Measurements from ENCODE around the gene TGFB2. TPM values are rescaled to one million over a fixed set of nuclear protein-coding genes. Genes with fewer than 3 reads are reported as not detected.
A peak's percentile ranks its signal among the peaks of the same experiment; 100 is the strongest.

The TGFB2 gene
- total RNA-seq, 4 donors from 2014 or later = 5.3 to 12.6 (median 6.1) TPM

DNA sequence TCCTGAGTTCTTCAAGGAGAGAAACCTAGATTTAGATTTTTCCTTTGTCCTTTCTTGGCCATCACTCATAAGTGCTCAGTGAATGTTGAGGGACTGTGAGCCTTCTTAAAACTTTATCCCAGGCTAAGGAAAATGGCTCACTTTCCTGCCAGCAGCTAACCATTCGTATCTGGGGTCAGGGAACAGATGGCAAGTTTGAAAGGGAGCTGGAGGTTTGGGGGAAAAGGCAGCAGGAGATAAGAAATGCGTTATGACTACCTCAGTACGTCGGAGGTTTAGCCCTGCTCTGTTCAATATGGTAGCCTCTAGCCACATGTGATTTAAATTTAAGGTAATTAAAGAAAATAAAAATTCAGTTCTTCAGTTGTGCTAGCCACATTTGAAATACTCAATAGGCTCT is 46.7 kb upstream of the TGFB2 start:
- Histone ChIP-seq H3K36me3 (peaks cover 4 to 19% (median 7%) of the 10 kb centered on the region in 4 donors), H3K9me3 (no peaks in the 10 kb centered on the region), H3K4me1 (no peaks in the 10 kb centered on the region), H3K4me3 (no peak overlapping the region), H3K27me3 (no peaks in the 10 kb centered on the region), H3K27ac (replicated peaks in 1 of 4) (no peak overlapping the region)
- 89% methylated on average over 4 of the region's 4 CpGs for WGBS
- intact Hi-C loops (cut with DNase I) = no loop called here
- TF ChIP-seq POLR2AphosphoS5 (IDR thresholded peaks at IDR 0.05) (no peak), EP300 (IDR thresholded peaks at IDR 0.05) (no peak), POLR2A (IDR thresholded peaks at IDR 0.05; ENCODE audit: low read depth) (no peak)
- TF ChIP-seq, protein P1, sequence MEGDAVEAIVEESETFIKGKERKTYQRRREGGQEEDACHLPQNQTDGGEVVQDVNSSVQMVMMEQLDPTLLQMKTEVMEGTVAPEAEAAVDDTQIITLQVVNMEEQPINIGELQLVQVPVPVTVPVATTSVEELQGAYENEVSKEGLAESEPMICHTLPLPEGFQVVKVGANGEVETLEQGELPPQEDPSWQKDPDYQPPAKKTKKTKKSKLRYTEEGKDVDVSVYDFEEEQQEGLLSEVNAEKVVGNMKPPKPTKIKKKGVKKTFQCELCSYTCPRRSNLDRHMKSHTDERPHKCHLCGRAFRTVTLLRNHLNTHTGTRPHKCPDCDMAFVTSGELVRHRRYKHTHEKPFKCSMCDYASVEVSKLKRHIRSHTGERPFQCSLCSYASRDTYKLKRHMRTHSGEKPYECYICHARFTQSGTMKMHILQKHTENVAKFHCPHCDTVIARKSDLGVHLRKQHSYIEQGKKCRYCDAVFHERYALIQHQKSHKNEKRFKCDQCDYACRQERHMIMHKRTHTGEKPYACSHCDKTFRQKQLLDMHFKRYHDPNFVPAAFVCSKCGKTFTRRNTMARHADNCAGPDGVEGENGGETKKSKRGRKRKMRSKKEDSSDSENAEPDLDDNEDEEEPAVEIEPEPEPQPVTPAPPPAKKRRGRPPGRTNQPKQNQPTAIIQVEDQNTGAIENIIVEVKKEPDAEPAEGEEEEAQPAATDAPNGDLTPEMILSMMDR (IDR thresholded peaks at IDR 0.05) = no peak
- no peak for DNase-seq (ENCODE audit: extremely low spot score)

DNA sequence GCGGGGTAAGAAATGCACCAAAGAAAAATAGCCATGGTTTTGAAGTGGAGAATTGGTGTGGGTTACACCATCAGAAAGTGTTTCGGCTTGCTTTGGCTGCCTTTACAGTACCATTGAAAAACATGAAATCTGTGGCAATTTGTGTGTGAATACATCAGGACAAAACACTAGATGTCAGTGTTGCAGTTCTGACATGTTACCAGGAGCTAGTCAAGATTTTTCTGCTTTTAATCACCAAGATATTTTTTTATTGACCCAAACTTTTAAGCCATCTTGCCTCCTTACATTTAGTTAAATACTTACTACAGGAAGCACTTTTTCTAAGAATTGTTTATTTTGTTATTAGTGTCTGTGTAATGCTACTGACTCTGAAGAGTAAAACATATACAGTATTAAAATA is 45.7 kb upstream of the TGFB2 start:
- H3K36me3 ChIP-seq = peaks cover 3 to 15% (median 4%) of the 10 kb centered on the region in 4 donors
- DNase-seq (ENCODE audit: extremely low spot score) = no peak
- TF ChIP-seq, protein P1 (IDR thresholded peaks at IDR 0.05) = peak in 1 of 3 experiments; percentile 22
- TF ChIP-seq EP300 (IDR thresholded peaks at IDR 0.05) (no peak), POLR2AphosphoS5 (IDR thresholded peaks at IDR 0.05) (no peak)
- H3K4me3 ChIP-seq = no peak overlapping the region
- H3K27ac ChIP-seq (replicated peaks in 1 of 4) = no peak overlapping the region
- intact Hi-C loops (cut with DNase I) = no loop called here
- H3K9me3 ChIP-seq = no peaks in the 10 kb centered on the region
- no peaks in the 10 kb centered on the region for H3K27me3 ChIP-seq
- 78% methylated on average over 2 of the region's 2 CpGs for WGBS
- H3K4me1 ChIP-seq = no peaks in the 10 kb centered on the region

- Histone ChIP-seq H3K27ac (replicated peaks in 1 of 4) (no peak overlapping the region), H3K27me3 (no peaks in the 10 kb centered on the region), H3K4me3 (no peak overlapping the region), H3K36me3 (peaks cover 0 to 17% (median 8%) of the 10 kb centered on the region in 4 donors), H3K4me1 (no peaks in the 10 kb centered on the region), H3K9me3 (no peaks in the 10 kb centered on the region)
- intact Hi-C loops (cut with DNase I) = no loop called here
- DNase-seq (ENCODE audit: extremely low spot score) = no peak
- WGBS = 84% methylated on average over 1 of the region's 1 CpG
- TF ChIP-seq EP300 (IDR thresholded peaks at IDR 0.05) (no peak), POLR2A (IDR thresholded peaks at IDR 0.05; ENCODE audit: low read depth) (no peak), POLR2AphosphoS5 (IDR thresholded peaks at IDR 0.05) (no peak)
- TF ChIP-seq, protein P1 (IDR thresholded peaks at IDR 0.05) = no peak
Observed at GRCh38 chr1:218301217-218301616, 43.9 kb upstream of the TGFB2 start.

DNA sequence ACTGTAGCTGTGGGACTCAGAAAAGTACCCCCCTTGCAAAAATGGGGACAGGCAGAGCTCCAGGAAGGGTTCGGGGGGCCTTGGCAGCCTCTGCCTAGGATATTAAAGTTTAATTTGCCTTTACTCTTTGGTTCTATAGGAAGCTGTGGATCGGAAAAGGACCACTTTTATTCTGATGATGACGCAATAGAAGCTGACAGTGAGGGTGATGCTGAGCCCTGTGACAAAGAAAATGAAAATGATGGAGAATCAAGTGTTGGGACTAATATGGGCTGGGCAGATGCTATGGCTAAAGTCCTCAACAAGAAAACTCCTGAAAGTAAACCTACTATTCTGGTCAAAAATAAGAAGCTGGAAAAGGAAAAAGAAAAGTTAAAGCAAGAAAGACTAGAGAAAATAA is 43.0 kb upstream of the TGFB2 start:
- H3K27me3 ChIP-seq = no peaks in the 10 kb centered on the region
- DNase-seq (ENCODE audit: extremely low spot score) = no peak
- H3K27ac ChIP-seq (replicated peaks in 1 of 4) = no peak overlapping the region
- peaks cover 0 to 27% (median 8%) of the 10 kb centered on the region in 4 donors for H3K36me3 ChIP-seq
- no peak overlapping the region for H3K4me3 ChIP-seq
- 98% methylated on average over 3 of the region's 3 CpGs for WGBS
- H3K9me3 ChIP-seq = no peaks in the 10 kb centered on the region
- intact Hi-C loops (cut with DNase I) = no loop called here
- TF ChIP-seq POLR2A (IDR thresholded peaks at IDR 0.05; ENCODE audit: low read depth) = no peak
- H3K4me1 ChIP-seq = no peaks in the 10 kb centered on the region

GRCh38 chr1:218303176-218303879 is 41.8 kb upstream of the TGFB2 start:
- no peaks in the 10 kb centered on the region for H3K4me1 ChIP-seq
- no peak overlapping the region for H3K4me3 ChIP-seq
- no peak overlapping the region for H3K27ac ChIP-seq (replicated peaks in 1 of 4)
- TF ChIP-seq, protein P1 (IDR thresholded peaks at IDR 0.05) = no peak
- no peak for TF ChIP-seq POLR2A (IDR thresholded peaks at IDR 0.05; ENCODE audit: low read depth)
- TF ChIP-seq EP300 (IDR thresholded peaks at IDR 0.05) = no peak
- TF ChIP-seq POLR2AphosphoS5 (IDR thresholded peaks at IDR 0.05) = no peak
- H3K36me3 ChIP-seq = peaks cover 0 to 38% (median 15%) of the 10 kb centered on the region in 4 donors
- H3K9me3 ChIP-seq = no peaks in the 10 kb centered on the region
- no peaks in the 10 kb centered on the region for H3K27me3 ChIP-seq
- intact Hi-C loops (cut with DNase I) = no loop called here
- no peak for DNase-seq (ENCODE audit: extremely low spot score)
